Neural cell (in vitro differentiated cells): ENCODE measurements around the gene RCSD1. TPM values are rescaled to one million over a fixed set of nuclear protein-coding genes. Genes with fewer than 3 reads are reported as not detected.

Experiments
- H2AFZ ChIP-seq: fragments of 200-600, 300-800 bp; sonication (generic), shearing (Covaris generic); 2 replicates; pipeline ENCODE4 v1.6.0; 2014; ENCODE audit warnings: low read depth, mild to moderate bottlenecking, antibody characterized with exemption, low read length, moderate library complexity
- H3F3A ChIP-seq: fragments of 200-600 bp; shearing (Covaris generic); 2 replicates; pipeline ENCODE4 v1.6.1; 2016; ENCODE audit warnings: mild to moderate bottlenecking, moderate library complexity, mixed read lengths, antibody characterized with exemption, low read length; ENCODE audit not compliant: insufficient read depth, poor library complexity, severe bottlenecking
- H3K27ac ChIP-seq: fragments of 200-600, 300-800 bp; sonication (generic), shearing (Covaris generic); 2 replicates; pipeline ENCODE4 v1.5.1; 2014; ENCODE audit warnings: mild to moderate bottlenecking, low read length, moderate library complexity
- H3K27me3 ChIP-seq: fragments of 300-800, 200-600 bp; sonication (generic), shearing (Covaris generic); 2 replicates; pipeline ENCODE4 v1.6.0; 2014; ENCODE audit warnings: mild to moderate bottlenecking, low read depth, low read length, moderate library complexity; ENCODE audit not compliant: insufficient read depth
- H3K36me3 ChIP-seq: fragments of 300-800, 200-600 bp; sonication (generic), shearing (Covaris generic); 2 replicates; pipeline ENCODE4 v1.5.1; 2014; ENCODE audit warnings: mild to moderate bottlenecking, antibody characterized with exemption, low read length, moderate library complexity; ENCODE audit not compliant: insufficient read depth
- H3K4me2 ChIP-seq: fragments of 300-800, 200-600 bp; sonication (generic), shearing (Covaris generic); 2 replicates; pipeline ENCODE4 v1.6.0; 2014; ENCODE audit warnings: mild to moderate bottlenecking, low read length
- H3K4me3 ChIP-seq: fragments of 300-800, 200-600 bp; sonication (generic), shearing (Covaris generic); 2 replicates; pipeline ENCODE4 v1.5.1; 2014; ENCODE audit warnings: mild to moderate bottlenecking, low read length, moderate library complexity
- H3K79me2 ChIP-seq: fragments of 200-600 bp; shearing (Covaris generic); replicated peaks from 2 replicates; pipeline ENCODE4 v1.6.0; 2014; ENCODE audit warnings: mild to moderate bottlenecking, low read length, moderate library complexity; ENCODE audit not compliant: insufficient read depth
- H3K9ac ChIP-seq: fragments of 300-800, 200-600 bp; sonication (generic), shearing (Covaris generic); 2 replicates; pipeline ENCODE4 v1.6.1; 2016; ENCODE audit warnings: mild to moderate bottlenecking, low read length, mixed read lengths
- H3K9me2 ChIP-seq: fragments of 200-600 bp; shearing (Covaris generic); 2 replicates; pipeline ENCODE4 v1.6.1; 2016; ENCODE audit warnings: mild to moderate bottlenecking, low read length, mixed read lengths; ENCODE audit not compliant: insufficient read depth
- H3K9me3 ChIP-seq: fragments of 200-600, 300-800 bp; sonication (generic), shearing (Covaris generic); 2 replicates; pipeline ENCODE4 v1.6.1; 2016; ENCODE audit warnings: mild to moderate bottlenecking, mixed run types, low read length, moderate library complexity, mixed read lengths
- H4K20me1 ChIP-seq: fragments of 200-600 bp; shearing (Covaris generic); 2 replicates; pipeline ENCODE4 v1.6.1; 2016; ENCODE audit warnings: mild to moderate bottlenecking, mixed run types; ENCODE audit not compliant: insufficient read depth
- CTCF ChIP-seq: fragments of 450-650 bp; IDR thresholded peaks from 2 replicates; pipeline ENCODE4 v1.5.1; 2014; ENCODE audit warnings: antibody characterized with exemption, mild to moderate bottlenecking, moderate library complexity; ENCODE audit not compliant: poor library complexity, severe bottlenecking
- EP300 ChIP-seq: fragments of 450-650 bp; conservative IDR thresholded peaks from 2 replicates; pipeline ENCODE4 v1.6.1; 2014; ENCODE audit warnings: antibody characterized with exemption, mild to moderate bottlenecking, moderate library complexity; ENCODE audit not compliant: poor library complexity, severe bottlenecking
- EZH2 ChIP-seq: fragments of 200-600, 300-800 bp; shearing (Covaris generic), sonication (generic); IDR thresholded peaks from 2 replicates; pipeline ENCODE4 v1.6.1; 2014; ENCODE audit warnings: antibody characterized with exemption, low read length, borderline replicate concordance, mild to moderate bottlenecking; ENCODE audit not compliant: insufficient read depth, poor library complexity, severe bottlenecking
- MXI1 ChIP-seq: fragments of 450-650 bp; conservative IDR thresholded peaks from 2 replicates; pipeline ENCODE4 v1.6.1; 2014; ENCODE audit warnings: antibody characterized with exemption, mild to moderate bottlenecking; ENCODE audit not compliant: poor library complexity, severe bottlenecking
- POLR2AphosphoS5 ChIP-seq: IDR thresholded peaks from 2 replicates; pipeline ENCODE4 v1.6.1; 2012
- RAD21 ChIP-seq: fragments of 450-650 bp; conservative IDR thresholded peaks from 2 replicates; pipeline ENCODE4 v1.6.1; 2014; ENCODE audit warnings: antibody characterized with exemption, mild to moderate bottlenecking, moderate library complexity
- SMC3 ChIP-seq: fragments of 450-650 bp; conservative IDR thresholded peaks from 2 replicates; pipeline ENCODE4 v1.6.1; 2014; ENCODE audit warnings: antibody characterized with exemption, mild to moderate bottlenecking, moderate library complexity; ENCODE audit not compliant: poor library complexity
- TAF1 ChIP-seq: IDR thresholded peaks from 2 replicates; pipeline ENCODE4 v1.6.1; 2012; ENCODE audit warnings: low read depth
- polyA plus RNA-seq: library from polyadenylated mRNA; depleted of rRNA; stranded (reverse); fragments of >200 nt; gene quantifications from 2 replicates; pipeline ENCODE4 v1.2.3, GENCODE V29; 2014
- TF ChIP-seq, protein P1 (sequence below): IDR thresholded peaks from 2 replicates; pipeline ENCODE4 v1.6.1; 2012; ENCODE audit warnings: borderline replicate concordance

The RCSD1 gene
- polyA plus RNA-seq, 1 donor from 2014 or later: not detected

DNA sequence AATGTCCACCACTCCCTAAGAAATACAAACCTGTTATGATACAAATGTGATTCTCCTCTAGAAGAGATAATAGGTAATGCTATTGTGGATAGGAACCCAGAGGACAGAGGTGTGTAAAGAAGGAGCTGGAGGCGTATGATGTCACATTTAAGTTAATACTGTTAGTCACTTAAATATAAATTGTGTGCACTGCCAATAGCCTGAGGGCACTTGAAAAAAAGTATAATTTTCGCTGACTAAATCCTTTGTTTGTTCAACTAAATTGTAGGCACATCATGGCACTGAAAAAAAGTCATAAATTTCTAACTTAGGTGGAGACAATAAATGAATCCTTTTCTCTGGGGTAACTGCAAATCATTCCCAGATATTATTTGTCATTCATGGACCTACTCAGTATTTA is 4.4 kb downstream of the RCSD1 start:
- Histone ChIP-seq H3K9me2 (no peaks in the 10 kb centered on the region), H3K79me2 (no peaks in the 10 kb centered on the region), H3K27me3 (peaks cover 38% of the 10 kb centered on the region), H4K20me1 (no peaks in the 10 kb centered on the region), H3K4me3 (no peak overlapping the region), H3K36me3 (no peaks in the 10 kb centered on the region), H3K27ac (no peak overlapping the region), H2AFZ (no peak overlapping the region), H3K9me3 (no peaks in the 10 kb centered on the region), H3F3A (no peaks in the 10 kb centered on the region), H3K4me2 (no peak overlapping the region), H3K9ac (no peak overlapping the region)
- no peak for TF ChIP-seq EZH2
- no peak for TF ChIP-seq SMC3
- TF ChIP-seq MXI1: no peak
- no peak for TF ChIP-seq POLR2AphosphoS5
- TF ChIP-seq EP300: no peak
- no peak for TF ChIP-seq RAD21
- no peak for TF ChIP-seq CTCF
- TF ChIP-seq TAF1: no peak
- TF ChIP-seq, protein P1, sequence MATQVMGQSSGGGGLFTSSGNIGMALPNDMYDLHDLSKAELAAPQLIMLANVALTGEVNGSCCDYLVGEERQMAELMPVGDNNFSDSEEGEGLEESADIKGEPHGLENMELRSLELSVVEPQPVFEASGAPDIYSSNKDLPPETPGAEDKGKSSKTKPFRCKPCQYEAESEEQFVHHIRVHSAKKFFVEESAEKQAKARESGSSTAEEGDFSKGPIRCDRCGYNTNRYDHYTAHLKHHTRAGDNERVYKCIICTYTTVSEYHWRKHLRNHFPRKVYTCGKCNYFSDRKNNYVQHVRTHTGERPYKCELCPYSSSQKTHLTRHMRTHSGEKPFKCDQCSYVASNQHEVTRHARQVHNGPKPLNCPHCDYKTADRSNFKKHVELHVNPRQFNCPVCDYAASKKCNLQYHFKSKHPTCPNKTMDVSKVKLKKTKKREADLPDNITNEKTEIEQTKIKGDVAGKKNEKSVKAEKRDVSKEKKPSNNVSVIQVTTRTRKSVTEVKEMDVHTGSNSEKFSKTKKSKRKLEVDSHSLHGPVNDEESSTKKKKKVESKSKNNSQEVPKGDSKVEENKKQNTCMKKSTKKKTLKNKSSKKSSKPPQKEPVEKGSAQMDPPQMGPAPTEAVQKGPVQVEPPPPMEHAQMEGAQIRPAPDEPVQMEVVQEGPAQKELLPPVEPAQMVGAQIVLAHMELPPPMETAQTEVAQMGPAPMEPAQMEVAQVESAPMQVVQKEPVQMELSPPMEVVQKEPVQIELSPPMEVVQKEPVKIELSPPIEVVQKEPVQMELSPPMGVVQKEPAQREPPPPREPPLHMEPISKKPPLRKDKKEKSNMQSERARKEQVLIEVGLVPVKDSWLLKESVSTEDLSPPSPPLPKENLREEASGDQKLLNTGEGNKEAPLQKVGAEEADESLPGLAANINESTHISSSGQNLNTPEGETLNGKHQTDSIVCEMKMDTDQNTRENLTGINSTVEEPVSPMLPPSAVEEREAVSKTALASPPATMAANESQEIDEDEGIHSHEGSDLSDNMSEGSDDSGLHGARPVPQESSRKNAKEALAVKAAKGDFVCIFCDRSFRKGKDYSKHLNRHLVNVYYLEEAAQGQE: no peak

DNA sequence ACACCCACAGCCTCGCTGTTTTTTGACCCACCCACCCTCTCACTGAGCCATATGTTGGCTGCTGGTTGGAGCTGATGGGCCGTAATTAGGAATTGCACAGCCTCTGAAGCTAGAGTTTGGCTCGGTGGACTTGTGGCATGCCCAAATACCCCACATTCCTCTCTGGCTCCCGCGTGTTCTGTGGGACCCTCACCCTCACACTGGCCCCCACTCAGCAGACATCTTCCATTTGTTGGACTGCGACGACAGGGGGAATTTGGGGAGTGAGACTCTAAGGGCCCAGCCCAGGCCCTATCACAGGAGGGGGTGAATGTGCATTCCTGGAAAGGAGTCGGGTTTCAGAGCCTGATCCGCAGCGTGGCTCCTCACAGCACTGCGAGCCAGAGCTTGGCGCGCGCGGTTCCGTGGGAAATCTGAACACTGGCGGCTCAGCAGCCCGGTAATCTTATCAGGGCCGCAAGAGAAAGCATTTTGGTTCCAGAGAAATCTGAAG is 5.2 kb downstream of the RCSD1 start:
- H3K9me3 ChIP-seq: no peaks in the 10 kb centered on the region
- H3K27me3 ChIP-seq: peaks cover 32% of the 10 kb centered on the region
- H3K4me3 ChIP-seq: no peak overlapping the region
- H4K20me1 ChIP-seq: no peaks in the 10 kb centered on the region
- no peaks in the 10 kb centered on the region for H3K9me2 ChIP-seq
- H3K79me2 ChIP-seq: no peaks in the 10 kb centered on the region
- no peak overlapping the region for H3K9ac ChIP-seq
- no peaks in the 10 kb centered on the region for H3F3A ChIP-seq
- no peaks in the 10 kb centered on the region for H3K36me3 ChIP-seq
- no peak overlapping the region for H3K27ac ChIP-seq
- H2AFZ ChIP-seq: no peak overlapping the region
- H3K4me2 ChIP-seq: no peak overlapping the region
- TF ChIP-seq EZH2 (no peak), SMC3 (no peak), POLR2AphosphoS5 (no peak), EP300 (no peak), CTCF (no peak), TAF1 (no peak), RAD21 (no peak), MXI1 (no peak)
- TF ChIP-seq, protein P1: no peak
